GM18520 (cell line): ENCODE data around the gene UHRF1.
"Not testable (repeated sequence)": the region's sequence is repeated elsewhere in the genome, so short reads cannot be mapped to it uniquely, and the experiment has no call there.

Source experiments
- ATAC-seq: cut with Tn5 transposase; IDR thresholded peaks from one replicate; pipeline ENCODE4 v1.9.1; 2021; ENCODE audit not compliant: unreplicated experiment

The UHRF1 gene

DNA sequence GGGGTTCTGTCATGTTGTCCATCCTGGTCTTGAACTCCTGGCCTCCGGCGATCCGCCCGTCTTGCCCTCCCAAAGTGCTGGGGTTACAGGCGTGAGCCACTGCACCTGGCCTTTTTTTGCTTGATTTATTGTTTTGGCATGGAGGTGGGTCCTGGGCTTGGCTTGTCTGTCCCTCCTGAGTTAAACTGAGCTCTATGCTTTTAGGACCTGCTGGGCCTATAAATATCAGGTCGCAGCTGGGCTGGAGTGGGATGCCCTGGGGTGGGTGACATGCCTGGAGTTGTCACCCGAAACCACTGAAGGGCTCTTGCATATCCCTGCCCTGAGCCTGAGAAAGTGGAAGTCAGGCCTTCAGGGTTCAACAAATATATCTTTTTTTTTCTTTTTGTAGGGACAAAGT lies 12.2 kb upstream of the UHRF1 start:
- no peak for ATAC-seq

DNA sequence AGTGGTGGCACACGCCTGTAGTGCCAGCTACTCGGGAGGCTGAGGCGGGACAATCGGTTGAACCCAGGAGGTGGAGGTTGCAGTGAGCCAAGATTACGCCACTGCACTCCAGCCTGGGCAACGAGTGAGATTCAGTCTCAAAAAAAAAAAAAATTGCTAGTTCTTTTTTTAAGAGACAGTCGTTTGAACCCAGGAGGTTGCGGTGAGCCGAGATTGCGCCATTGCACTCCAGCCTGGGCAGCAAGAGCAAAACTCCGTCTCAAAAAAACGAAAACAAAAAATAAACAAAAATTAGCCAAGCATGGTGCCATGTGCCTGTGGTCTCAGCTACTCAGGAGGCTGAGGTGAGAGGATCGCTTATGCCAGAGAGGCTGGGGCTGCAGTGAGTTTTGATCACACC lies 8.4 kb upstream of the UHRF1 start:
- ATAC-seq: not testable (repeated sequence)

- no peak for ATAC-seq
These were observed 6.5 kb upstream of the UHRF1 start, which contains the start of gene ARRDC5 for GRCh38 chr19:4902796-4903195. Gene ARRDC5 (minus strand): TSS chr19:4902896. CDS start chr19:4902825, 71 bp downstream.

GRCh38 chr19:4904481-4904880 lies 4.8 kb upstream of the UHRF1 start:
- no peak for ATAC-seq

DNA sequence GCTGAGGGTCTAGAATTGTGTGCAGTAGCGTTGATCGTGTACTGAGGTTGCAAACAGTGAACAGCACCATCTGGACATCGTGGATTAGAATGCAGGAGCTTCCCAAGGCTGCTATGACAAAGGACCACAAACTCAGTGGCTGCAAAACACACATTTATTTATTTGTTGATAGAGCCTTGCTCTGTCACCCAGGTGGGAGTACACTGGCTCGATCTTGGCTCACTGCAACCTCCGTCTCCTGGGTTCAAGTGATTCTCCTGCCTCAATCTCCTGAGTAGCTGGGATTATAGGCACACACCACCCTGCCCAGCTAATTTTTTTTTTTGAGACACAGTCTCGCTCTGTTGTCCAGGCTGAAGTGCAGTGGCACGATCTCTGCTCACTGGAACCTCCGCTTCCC lies 2.3 kb upstream of the UHRF1 start:
- ATAC-seq: no peak

DNA sequence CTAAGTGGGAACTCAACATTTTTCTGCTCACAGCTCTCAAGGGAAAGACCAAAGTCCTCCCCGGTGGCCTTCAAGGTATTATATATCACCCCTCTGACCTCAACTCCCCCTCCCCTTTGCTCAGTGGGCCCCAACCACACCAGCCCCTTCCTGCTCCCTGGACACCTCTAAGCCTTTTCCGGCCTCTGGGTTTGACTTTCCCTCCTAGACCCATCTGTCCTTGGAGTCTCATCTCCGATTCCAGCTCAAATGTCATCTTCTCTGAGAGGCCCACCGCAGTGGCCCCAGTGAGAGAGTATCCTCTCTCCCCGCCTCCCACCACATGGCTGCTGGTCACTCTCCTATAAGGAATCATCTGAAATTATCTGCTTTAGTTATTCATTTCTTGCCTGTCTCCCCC lies 941 bp upstream of the UHRF1 start:
- ATAC-seq: no peak

GRCh38 chr19:4908781-4909155 lies 533 bp upstream of the UHRF1 start:
- no peak for ATAC-seq

DNA sequence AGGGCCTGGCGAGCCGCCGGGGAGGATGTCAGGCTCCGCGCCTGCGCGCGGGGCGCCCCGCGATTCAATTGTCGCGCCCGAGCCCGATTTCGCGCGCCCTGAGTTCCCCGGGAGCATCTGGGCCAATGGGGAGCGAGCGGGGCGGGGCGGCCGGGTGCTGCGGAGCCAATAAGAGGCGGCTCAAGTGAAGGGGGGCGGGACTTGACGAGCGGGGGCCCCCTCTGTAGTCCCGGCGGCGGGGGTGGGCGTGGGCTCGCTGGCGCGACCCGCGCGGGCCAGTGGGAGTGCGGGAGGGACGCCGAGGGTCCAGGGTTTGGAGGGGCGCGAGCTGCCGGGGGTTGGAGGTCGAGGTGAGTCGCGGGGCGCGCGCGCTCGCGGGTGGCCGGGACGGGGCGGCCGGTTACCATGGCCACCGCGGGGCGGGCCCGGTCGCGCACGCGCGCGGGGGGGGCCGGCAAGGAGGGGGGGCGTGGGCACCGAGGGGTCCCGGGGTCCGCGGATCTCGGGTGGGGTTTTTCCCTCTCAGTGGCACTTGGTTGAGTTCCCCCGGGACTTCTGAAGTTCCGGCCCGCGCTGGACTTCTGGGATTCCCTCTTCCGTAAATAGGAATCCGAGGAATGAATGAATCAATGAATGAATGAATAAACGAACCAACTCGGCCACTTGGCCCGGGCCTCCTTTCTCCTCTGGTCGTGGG lies 744 bp downstream of the UHRF1 start:
- peak; percentile 73 for ATAC-seq

DNA sequence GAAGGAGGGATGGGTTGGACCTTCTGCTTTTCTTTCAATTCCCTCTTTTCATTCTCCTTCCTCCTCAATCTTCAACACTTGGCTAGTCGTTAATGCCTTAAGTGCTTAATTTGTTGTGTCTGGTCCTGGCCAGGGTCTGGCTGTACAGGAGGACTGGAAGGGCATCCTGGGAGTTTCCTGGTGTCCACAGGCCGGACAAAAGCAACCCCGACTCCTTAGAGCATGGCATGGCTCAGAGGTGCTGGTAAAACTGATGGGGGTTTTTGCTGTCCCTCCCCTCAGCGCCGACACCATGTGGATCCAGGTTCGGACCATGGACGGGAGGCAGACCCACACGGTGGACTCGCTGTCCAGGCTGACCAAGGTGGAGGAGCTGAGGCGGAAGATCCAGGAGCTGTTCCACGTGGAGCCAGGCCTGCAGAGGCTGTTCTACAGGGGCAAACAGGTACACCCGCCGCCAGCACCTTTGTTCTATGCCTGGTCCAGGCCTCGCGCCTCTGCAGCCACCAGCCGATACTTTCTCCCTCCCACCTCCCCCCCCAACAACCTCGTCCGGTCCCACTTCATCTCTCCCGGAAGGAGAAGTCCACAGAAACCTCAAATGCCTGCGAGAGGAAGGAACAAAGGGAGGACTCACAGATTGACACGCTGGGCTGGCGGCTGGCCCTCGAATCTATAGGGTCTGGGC lies 1.4 kb downstream of the UHRF1 start:
- ATAC-seq: no peak

DNA sequence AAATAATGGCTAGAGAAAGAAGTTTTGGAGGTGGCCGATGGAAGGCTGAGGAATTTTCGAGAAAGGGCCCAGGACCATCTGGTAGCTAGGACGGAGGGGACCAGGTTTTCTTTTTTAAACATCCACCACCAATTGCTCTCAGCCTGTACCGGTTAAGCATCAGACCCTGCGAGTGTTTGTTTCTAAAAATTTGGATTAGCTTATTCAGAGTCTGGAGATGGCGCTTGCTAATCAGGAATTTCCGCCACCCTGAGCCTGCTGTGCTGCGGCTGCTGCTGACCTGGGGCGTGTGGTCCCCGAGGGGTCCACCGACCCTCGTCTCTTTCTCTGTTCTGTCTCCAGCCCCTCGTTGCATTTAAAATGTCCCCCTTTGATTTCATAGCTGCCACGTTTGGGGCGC lies 2.0 kb downstream of the UHRF1 start:
- no peak for ATAC-seq

GRCh38 chr19:4911786-4912672 lies 2.7 kb downstream of the UHRF1 start:
- ATAC-seq: no peak

DNA sequence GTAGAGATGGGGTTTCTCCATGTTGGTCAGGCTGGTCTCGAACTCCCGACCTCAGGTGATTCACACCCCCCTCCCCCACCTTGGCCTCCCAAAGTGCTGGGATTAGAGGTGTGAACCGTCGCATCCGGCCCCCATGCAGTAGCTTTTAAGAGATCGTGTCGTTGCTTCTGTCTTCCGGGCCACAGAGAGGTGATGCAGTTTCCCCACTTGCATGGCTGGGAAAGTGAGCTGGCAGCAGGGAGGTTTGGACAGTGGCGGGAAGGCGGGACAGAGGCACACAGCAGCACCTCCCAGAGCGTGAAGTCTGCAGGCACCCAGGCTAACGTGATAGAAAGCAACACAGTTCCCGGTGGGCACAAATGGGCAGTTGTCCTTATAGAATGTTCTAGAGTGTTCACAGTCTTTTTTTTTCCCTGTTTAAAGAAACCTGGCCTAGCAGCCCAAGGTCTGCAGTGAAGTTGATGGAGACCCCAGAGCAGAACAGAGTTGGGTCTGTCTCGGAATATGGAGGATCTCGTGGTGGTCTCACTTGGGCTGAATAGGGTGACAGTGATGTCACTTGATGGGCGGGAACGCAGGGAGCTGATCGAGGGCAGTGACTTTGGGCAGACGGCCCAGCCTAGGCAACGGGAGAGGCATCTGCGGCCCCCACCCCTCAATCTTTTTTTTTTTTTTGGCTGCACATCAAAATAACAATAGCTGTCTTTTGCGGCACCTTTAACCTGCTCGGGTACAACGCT lies 4.9 kb downstream of the UHRF1 start:
- no peak for ATAC-seq

DNA sequence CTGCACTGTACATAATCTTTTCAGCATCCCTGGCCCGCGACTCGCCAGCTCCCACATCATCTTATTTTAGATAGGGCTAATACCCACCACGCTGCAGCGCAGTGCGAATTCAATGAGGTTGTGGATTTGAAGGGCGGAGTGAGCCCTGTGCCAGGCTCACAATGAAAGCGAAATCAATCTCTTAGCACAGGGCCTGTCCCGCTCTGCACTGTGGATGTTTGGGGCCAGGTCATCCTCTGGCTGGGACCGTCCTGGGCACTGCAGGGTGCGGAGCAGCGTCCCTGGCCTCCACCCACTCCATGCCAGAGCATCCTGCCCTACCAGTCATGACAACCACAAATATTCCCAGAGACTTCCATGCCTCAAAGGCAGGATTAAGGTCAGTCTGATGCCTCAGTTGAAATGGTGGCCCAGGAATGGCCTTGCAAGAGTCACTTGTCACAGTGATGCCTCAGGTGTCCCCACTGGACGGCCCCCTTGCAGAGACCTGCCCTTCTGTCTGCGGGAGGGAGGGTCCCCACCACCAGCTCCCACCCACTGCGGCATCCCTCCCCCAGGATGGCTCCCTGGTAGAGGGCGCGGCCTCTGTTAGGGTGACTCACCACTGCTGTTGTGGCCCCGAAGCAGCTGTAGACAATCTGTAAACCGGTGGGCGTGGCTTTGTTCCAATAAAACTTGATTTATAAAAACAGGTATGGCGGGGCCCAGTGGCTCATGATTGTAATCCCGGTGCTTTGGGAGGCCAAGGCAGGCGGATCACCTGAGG lies 5.6 kb downstream of the UHRF1 start:
- no peak for ATAC-seq

DNA sequence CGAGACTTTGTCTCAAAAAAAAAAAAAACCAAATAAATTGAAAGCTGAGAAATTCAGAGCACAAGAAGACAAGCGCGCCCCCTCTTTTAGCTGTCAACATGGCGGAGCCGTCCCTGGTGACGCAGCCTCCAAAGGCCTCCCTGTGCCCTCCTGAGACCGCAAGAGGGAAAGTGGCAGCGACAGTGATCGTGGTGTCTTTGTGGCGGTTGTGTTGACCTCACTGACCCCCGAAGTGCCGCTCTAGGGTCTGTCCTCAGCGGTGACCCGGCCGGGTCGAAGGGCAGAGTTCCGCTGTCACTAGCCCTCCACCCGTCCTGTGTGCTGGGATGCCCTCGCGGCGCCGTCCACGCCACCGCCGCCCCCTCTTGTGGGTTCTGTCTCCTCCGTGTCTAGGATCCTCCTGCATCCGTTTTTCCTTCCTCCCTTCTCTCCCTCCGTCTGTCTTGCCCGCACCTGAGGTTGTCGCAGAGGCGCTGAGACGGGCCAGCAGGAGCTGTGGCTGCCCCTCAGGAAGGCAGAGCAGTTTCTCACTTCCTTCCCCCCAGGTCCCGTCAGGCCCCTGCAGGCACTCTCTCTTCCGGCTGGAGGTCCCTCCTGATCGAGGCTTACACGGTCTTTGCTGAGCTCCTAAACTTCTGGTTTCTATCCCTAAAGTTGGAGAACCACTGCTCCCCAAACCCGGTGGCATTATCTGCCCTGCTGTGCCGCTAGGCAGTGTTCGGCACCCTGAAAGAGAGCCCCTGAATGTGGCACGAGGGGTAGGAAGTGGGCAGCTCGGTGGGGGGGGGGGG lies 7.2 kb downstream of the UHRF1 start:
- ATAC-seq: no peak

DNA sequence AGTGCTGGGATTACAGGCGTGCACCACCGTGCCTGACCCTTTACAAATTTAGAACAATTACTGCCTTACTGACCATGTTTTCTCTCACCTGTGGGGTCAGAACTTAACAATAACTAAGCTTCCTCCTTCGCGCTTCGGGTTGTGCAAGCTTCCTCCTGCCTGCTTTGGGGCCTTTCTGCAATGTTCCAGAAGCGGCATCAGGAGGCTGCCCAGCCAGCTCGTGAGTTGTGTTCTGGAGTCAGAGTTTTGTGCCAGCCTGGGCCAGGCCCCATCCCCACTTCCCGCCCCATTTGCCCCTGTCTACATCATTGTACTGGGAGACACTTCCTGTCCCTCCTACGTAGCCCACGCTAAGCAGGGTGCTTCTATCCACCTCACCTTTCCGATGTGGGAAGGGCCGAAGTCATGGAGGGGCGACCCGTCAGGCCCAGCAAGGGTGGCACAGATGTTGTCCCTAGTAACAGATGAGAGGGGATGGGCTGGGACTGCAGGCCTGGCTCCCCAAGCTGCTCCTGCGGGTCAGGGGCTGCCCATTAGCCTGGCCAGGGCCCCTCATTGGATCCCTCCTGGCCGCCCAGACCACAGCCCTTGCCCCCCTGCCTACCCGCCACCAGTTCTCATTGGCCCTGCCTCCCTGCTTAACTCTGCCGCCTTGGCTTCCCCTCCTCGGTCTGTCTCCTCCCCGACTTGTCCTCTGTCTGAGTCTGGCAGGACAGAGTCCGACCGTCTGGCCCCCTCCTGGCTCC lies 13.4 kb downstream of the UHRF1 start:
- ATAC-seq: no peak

- no peak for ATAC-seq
These were observed 14.0 kb downstream of the UHRF1 start for GRCh38 chr19:4923276-4923747.

DNA sequence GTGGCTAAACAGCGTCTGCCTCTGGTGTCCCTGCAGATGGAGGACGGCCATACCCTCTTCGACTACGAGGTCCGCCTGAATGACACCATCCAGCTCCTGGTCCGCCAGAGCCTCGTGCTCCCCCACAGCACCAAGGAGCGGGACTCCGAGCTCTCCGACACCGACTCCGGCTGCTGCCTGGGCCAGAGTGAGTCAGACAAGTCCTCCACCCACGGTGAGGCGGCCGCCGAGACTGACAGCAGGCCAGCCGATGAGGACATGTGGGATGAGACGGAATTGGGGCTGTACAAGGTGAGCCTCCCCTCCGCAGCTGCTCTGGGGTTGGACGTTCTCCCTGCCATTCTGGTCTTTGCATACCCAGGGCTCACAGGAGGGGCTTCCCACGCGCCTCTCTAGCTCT lies 19.9 kb downstream of the UHRF1 start:
- no peak for ATAC-seq

DNA sequence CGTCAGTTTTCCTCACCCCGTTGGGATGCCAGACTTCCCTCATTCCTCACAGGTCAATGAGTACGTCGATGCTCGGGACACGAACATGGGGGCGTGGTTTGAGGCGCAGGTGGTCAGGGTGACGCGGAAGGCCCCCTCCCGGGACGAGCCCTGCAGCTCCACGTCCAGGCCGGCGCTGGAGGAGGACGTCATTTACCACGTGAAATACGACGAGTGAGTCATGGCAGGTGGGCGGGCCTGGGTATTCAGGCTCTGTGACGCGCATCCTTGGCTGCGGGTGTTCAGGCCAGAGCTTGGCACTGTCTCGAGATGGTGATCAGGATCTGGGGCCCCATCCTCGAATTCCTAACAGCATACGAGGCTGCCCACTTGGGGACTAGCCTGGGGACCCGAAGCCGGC lies 21.4 kb downstream of the UHRF1 start:
- ATAC-seq: no peak

GRCh38 chr19:4932711-4933110 lies 23.4 kb downstream of the UHRF1 start:
- no peak for ATAC-seq
